ENCODE measurements around the gene MCL1.
A peak's percentile ranks its signal among the peaks of the same experiment; 100 is the strongest.
"Not testable (repeated sequence)": the region's sequence is repeated elsewhere in the genome, so short reads cannot be mapped to it uniquely, and the experiment has no call there.

The MCL1 gene

GRCh38 chr1:150601540-150601939 is 22.1 kb upstream of the MCL1 start:
- DNase-seq = no peak

- not testable (repeated sequence) for DNase-seq
Measured at GRCh38 chr1:150598346-150598745, 18.9 kb upstream of the MCL1 start.

GRCh38 chr1:150596976-150597375 is 17.6 kb upstream of the MCL1 start:
- DNase-seq = no peak

DNA sequence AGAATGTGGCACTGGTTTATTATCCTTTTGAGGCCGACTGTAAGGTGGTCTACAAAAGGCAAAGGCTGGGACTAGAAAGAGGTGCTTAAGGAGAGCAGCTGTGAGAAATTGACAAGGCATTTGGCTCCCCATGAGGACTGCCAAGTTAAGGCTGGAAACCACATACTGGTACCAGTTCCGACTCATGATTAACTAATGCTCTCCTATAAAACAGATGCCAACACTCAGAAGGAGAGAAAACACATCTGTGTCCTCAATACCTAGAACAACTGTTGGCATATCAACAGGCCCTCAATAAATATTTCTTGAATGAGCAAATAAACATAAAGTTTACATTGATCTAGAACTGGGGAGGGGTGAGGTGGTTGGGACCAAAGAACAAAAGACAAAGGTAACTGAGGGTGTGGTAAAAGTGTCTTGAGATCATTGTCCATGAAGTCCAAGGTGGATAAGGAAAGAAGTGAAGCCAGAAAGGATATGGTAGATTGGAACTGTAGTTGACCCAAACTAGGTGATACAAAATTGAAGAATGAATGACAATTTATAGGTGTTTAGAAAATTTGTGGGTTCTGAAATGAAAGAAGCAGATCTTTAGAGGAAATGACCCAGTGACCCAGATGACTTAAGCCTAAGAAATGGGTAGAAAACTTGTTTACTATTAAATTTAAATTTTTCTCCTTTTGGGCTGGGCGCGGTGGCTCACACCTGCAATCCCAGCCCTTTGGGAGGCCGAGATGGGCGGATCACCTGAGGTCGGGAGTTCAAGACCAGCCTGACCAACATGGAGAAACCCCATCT is 16.9 kb upstream of the MCL1 start:
- DNase-seq = no peak

GRCh38 chr1:150582371-150582770 is 3.0 kb upstream of the MCL1 start:
- no peak for DNase-seq

- DNase-seq = not testable (repeated sequence)
Measured at GRCh38 chr1:150581962-150582361, 2.6 kb upstream of the MCL1 start.

DNA sequence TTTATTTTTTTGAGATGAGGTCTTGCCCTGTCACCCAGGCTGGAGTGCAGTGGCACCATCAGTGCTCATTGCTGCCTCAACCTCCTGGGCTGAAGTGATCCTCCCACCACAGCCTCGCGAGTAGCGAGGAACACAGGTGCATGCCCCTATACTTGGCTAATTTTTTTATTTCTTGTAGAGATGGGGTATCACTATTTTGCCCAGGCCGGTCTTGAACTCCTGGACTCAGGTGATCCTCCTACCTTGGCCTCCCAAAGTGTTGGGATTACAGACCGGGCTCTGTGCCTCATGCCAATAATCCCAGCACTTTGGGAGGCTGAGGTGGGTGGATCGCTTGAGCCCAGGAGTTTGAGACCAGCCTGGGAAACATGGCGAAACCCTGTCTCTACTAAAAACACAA is 2.0 kb upstream of the MCL1 start:
- not testable (repeated sequence) for DNase-seq

- DNase-seq = not testable (repeated sequence)
Measured at GRCh38 chr1:150580966-150581365, 1.6 kb upstream of the MCL1 start.

DNA sequence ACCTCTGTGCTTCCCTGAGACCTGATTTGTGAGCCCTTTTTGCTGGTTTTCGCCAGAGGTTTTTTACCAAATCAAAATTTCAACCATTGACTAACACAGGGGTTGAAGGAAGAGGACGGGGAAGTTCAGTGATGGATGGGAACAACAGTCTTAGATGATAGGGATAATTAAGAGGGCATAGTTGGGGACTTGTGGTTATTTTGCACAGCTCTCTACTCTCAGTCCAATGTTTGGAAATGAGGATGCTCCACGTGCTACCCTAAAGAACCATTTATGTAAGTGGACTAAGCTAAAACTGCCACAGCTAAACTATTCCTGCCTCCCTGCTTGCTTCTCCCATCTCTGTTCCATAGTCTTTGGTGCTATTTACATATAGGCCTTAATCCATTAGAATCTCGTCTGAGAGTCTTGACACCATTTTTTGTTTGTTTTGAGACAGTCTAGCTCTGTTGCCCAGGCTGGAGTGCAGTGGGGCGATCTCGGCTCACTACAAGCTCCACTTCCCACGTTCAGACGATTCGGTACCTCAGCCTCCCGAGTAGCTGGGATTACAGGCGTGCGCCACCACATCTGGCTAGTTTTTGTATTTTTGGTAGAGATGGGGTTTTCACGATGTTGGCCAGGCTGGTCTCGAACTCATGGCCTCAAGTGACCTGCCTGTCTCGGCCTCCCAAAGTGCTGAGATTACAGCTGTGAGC is 684 bp upstream of the MCL1 start:
- no peak for DNase-seq

GRCh38 chr1:150578272-150579109 is 919 bp downstream of the MCL1 start:
- no peak for DNase-seq

DNA sequence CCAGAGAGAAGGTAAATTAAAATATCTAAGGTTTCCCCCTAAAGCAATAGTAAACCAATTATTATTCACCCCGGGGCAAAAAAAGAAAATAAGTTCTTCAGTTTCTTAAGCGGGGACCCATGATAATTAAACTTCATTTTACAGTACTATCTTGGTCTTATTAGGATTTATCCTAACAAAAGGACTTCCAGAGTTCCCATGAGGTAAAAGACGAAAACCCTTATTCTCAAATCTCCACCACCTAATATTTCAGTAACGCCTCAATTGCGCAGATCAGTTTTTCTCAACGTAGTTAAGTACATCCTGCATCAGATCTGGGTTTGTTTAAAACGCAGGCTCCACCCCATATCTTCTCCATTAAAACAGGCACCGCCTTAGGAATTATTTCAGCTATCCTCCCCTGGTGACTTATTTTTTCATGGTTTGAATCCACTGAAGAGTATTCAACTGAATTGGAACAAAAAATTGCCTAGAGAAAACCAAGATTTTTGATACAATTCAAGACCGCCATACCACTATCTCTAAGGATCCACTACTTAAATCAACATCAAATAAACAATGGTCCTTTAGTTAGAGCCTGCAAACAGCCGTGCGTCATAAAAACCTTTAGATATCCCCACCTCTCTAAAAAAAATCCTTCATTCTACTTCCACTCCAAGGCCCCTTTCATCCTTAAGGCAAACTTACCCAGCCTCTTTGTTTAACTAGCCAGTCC is 1.7 kb downstream of the MCL1 start:
- DNase-seq = peak; percentile 50

GRCh38 chr1:150576794-150577556 is 2.4 kb downstream of the MCL1 start:
- no peak for DNase-seq

DNA sequence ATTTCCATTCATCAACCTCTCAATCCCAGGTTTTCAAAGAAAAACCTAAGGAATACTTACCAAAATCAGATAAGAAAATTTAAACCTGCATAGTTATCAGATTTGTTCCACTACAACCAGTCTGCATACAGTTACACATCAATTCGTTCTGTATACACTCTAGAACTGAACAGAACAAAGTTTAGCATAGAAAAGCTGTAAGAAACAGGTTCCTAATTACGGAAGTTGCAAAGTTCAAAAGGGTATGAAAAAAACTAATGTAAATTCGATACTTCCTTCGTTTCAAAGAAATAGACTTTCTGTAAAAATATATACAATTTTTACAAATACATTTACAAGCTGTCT is 3.1 kb downstream of the MCL1 start:
- DNase-seq = no peak

GRCh38 chr1:150575518-150576366 is 3.7 kb downstream of the MCL1 start:
- peak; percentile 61 for DNase-seq

DNA sequence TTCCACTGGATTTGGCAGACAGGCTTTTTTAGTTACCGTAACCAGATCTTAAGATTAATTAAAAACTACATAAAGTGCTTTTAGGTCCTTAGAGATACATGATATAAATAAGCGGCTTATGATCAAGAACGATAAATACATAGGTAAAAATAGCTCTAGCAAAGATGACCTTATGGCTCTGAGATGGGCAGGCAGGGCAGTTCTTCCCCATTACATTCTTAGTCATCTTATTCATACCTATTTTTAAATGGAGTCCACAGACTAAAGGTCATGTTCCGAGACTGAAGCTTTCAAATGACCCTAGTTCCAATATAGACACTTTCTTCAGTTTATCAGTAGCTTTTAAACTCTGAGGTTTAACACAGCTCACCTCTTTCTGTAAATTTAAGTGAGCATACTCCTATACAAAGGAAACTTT is 4.3 kb downstream of the MCL1 start:
- no peak for DNase-seq

- DNase-seq = no peak
Measured at GRCh38 chr1:150574260-150575071, 4.9 kb downstream of the MCL1 start.

DNA sequence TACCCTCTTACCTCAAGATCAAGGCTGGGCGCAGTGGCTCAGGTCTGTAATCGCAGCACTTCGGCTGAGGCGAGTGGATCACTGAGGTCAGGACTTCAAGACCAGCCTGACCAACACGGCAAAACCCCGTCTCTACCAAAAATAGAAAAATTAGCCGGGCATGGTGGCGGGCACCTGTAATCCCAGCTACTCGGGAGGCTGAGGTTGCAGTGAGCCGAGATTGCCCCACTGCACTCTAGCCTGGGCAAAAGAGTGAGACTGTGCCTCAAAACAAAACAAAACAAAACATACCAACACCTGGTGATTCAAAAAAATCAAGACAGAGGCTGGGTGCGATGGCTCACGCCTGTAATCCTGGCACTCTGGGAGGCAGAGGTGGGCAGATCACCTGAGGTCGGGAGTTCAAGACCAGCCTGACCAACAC is 5.8 kb downstream of the MCL1 start:
- DNase-seq = not testable (repeated sequence)

DNA sequence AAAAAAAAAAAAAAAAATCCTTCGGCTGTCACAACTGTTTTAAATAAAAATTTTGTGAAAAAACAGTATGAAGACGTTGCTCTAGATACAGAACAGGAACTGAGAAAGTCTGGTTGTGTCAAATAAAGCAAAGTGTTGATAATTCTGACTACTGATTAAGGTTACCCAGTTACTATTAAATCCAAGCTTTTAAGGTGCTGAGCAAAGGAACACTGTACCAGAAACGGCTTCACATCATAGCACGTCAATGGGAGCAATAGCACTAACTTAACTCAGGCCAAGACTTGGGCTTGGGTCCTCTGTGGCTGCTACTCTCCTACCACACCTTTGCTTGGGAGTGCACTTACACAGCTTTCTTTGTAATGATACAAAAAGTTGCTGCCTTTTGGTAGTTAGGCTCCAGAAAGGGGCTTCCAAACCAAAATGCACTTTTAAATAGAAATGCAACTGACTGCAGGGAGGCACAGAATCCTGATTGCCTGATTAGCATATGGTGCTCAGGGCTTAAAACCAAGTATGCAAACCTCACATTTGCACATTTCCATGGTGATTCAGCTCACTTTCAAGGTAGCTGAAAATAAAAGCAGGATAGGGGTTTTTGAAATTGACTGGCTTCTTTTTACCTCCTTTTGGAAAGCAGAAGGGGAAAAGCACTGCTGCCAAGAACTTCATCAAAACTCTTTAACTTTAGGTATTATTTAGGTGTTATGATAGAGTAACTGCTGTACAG is 6.3 kb downstream of the MCL1 start:
- no peak for DNase-seq

DNA sequence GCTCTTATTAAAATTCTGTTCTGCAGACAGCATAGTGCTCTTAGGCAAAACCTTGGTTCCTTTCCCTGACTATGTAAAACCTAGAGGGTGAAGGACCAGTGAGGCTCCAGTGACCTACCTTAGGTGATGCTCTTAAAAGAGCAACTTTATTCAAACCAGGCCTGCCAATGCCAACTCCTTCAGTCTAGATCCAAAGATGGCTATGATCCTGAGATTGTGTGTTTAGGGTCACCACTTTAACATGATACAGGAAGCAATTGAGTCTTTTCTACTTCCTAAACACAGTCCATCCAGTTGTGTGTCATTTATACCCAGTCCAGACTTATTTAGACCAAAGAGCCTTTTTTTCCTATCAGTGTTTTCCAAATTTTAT is 10.8 kb downstream of the MCL1 start:
- peak; percentile 43 for DNase-seq
